Activated naive CD4-positive, alpha-beta T cell treated with anti-CD3 and anti-CD28 coated beads, Interleukin-2, amount 50 U/mL, for 72 hours (primary cell): Measurements from ENCODE around the gene BCL11A. TPM values are rescaled to one million over a fixed set of nuclear protein-coding genes. Genes with fewer than 3 reads are reported as not detected.

ENCODE experiments used
- ATAC-seq, 2 donors: fragments of 150-1000 bp; cut with Tn5 transposase; 2 replicates each; pipeline ENCODE4 v1.10.0; 2021; ENCODE audit warnings: mild to moderate bottlenecking in 2 of 2, moderate library complexity in 2 of 2
- DNase-seq, 2 donors: peaks; one replicate each; pipeline ENCODE4 v3.0.0; 2021 to 2022; ENCODE audit warnings: low spot score in 2 of 2
- H3K27ac Mint-ChIP-seq, 2 donors: one replicate each; pipeline ENCODE4 v1.8.0; 2022; ENCODE audit warnings: mild to moderate bottlenecking in 2 of 2, mixed read lengths in 2 of 2
- H3K36me3 Mint-ChIP-seq, 2 donors: one replicate each; pipeline ENCODE4 v1.8.0; 2022; ENCODE audit warnings: mixed read lengths in 2 of 2
- H3K9me3 Mint-ChIP-seq, 2 donors: one replicate each; pipeline ENCODE4 v1.8.0; 2022; ENCODE audit warnings: mixed read lengths in 2 of 2
- total RNA-seq, 2 donors: library from RNA; stranded (reverse); gene quantifications; one replicate each; pipeline ENCODE4 v1.2.3, GENCODE V29; 2022

The BCL11A gene
- total RNA-seq, 2 donors from 2014 or later = 0.05 to 0.25 TPM

DNA sequence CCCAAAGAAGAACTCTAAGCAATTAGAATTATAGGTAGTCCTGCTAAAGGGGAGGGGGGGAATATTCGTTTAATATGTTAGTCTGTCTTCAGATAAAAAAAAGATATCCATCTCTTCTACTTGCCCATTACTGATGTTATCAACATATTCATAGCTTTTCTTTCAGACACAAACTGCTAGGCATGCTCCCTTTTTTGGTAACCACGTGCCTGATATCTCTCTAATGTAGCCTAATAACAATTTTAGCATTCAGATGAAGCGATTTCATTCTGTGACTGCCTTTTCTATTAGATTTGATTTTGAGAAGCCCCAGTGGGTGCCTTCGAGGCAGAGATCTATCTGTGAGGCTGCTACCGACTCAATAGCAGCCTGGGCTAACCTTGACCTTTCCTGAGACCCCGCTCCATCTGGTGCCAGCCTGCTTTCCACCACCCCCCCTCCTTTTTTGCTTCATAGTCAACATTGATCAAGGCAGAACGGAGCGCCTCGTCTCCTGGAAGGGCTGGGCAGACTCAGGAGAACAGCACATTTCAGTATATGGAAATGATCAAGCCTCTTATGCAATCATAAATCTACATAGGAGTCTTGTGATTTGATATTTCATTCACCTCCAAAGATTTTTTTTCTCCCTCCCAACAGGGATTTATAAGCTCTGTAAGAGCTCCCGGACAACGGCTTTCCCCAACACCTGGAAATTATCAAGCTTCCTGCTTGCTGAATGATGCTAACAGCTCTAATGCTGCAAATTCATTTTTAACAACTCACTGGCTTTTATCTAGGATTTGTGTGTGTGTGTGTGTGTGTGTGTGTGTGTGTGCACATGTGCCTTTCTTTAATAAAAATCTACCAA is 14.7 kb upstream of the BCL11A start:
- ATAC-seq (no peak), DNase-seq (no peak)
- Mint-ChIP-seq H3K27ac (no peak overlapping the region), H3K36me3 (no peaks in the 10 kb centered on the region), H3K9me3 (no peaks in the 10 kb centered on the region)

DNA sequence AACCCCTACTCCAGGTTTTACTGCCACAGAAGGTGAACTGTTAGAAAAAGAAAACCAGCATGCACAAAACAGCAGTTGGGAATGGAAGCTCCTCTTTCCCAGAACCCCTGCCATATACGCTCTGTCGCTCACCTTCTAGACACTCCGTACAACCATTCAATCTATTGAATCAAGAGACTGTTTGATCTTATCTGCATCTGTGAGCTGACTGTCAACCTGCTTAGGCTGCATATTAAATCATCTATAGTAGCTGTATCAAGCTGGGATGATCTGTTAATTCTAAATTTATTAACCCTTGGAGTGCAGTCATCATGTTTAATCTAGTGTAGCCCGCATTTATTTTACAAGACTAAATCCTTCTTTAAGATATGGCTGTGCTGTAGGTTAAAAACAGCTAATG is 13.6 kb upstream of the BCL11A start:
- no peak for ATAC-seq
- Mint-ChIP-seq H3K9me3 (no peaks in the 10 kb centered on the region), H3K36me3 (no peaks in the 10 kb centered on the region), H3K27ac (no peak overlapping the region)
- no peak for DNase-seq

DNA sequence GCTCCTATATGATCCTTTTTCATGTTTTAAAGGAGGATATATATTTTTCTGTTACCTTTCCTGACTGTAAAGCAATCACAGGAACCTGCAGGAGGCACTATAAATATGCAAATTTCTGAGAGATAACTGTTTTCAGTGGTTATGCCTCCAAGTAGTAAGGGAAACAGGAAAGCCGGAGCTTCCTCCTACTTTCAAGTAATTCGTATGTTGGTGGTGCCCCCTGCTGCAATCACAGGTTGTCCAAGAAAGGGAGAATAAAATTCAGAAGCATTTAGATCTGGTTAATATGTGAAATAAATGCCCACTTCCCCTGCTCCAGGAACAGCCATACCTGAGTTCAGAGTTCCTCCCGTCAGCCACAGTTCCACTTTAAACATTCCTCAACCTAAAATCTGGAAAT is 12.0 kb upstream of the BCL11A start:
- Mint-ChIP-seq H3K27ac (no peak overlapping the region), H3K36me3 (no peaks in the 10 kb centered on the region), H3K9me3 (no peaks in the 10 kb centered on the region)
- ATAC-seq = no peak
- no peak for DNase-seq

DNA sequence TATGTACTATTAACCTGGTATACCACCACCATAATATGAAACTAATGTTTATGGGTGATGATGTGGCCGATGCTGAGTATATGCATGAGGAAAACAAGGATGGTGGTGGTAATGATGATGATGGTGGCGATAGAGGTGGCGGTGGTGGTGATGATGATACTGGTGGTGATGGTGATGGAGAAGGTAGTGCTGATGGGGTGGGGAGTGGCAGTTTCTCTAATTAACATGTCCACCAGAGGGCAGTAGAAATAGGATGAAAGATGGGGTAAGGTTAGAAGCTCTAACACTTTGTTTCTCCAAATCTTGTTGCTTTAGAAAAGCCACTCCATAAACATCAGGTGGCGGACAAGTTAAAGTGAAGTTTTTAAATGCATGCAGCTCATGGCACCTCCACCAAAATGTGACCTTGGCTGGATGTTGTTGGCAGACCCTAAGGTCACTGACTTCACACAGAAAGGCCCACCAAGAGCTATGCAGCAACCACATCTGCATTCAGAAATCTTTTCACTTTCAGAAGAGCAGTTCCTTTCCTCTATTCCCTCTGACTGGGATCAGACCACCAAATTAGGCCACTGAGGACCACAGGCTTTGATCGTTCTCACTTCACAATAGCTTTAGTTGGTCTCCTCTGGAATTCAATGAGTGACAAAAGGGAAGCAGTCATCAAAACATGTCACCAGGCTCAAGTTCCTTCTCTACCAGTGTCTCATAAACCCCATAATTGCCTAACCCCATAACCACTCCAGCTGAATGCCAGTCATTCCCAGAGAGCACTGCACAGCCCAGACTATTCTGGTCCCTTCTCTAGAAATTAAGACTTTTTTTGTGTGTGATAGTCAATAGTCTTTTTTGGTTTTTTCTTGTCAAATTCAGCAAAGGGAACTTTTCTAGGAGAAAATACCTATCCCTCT is 7.5 kb upstream of the BCL11A start:
- Mint-ChIP-seq H3K36me3 (peaks cover 0 to 4% of the 10 kb centered on the region in 2 donors), H3K9me3 (no peaks in the 10 kb centered on the region), H3K27ac (no peak overlapping the region)
- peak; percentile 51 to 80 for ATAC-seq
- DNase-seq = no peak

DNA sequence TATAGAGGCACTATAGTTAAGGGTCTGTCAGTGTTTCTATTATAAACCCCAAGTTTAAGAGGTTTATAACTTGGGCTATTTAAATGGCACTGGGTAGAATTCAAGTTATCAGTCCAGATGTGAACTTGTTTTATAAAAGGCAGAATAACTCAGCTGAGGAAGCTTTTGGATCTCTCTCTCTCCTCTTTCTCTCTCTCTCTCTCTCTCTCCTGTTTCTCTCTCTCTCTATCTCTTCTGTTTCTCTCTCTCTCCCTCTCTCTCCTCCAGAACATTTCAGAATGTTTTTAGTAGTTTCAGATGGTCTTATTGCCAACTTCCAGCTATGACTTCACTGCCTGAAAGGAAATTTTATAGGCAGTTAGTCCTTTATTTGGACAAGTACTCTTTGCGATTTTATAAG is 6.4 kb upstream of the BCL11A start:
- Mint-ChIP-seq H3K36me3 (peaks cover 0 to 4% of the 10 kb centered on the region in 2 donors), H3K9me3 (no peaks in the 10 kb centered on the region), H3K27ac (no peak overlapping the region)
- DNase-seq (no peak), ATAC-seq (no peak)

DNA sequence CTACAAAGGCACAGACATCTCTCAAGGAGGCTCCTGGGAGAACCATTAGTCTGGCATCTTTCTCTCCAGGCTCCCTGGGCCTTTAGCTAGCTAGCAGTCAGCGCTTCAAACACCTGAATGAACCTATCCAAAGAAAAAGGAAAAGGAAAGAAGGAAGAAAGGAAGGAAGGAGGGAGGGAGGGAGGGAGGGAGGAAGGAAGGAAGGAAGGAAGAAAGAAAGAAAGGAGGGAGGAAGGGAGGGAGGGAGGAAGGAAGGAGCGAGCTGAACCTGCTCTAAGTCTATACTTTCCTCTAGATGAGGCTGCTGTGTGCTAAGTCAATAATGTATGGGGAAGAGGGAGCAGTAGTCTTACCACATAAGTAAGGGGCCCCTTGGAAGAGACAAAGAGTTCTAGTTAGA is 5.1 kb upstream of the BCL11A start:
- no peak overlapping the region for H3K27ac Mint-ChIP-seq
- no peak for ATAC-seq
- peaks cover 0 to 4% of the 10 kb centered on the region in 2 donors for H3K36me3 Mint-ChIP-seq
- no peak for DNase-seq
- H3K9me3 Mint-ChIP-seq = no peaks in the 10 kb centered on the region

DNA sequence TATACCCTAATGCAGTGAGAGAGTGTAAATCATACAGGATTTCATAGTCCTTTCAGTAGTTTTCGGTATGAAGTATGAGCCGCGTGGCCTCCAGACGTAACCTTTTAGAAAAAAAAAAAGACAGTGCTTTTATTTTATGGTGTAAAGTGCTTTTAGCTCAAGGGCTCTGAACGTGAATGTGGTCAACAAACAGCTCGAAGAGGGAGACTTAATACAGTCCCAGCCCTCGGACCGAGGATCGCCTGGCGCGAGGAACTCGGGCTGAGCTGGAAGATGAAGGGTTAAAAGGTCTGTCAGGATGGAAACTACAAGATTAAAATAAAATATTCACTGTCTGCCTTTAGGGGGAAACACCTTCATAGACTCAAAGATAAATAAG is 4.0 kb upstream of the BCL11A start:
- no peak for ATAC-seq
- peak overlapping the region in 1 of 2 donors; percentile 56 for H3K27ac Mint-ChIP-seq
- H3K36me3 Mint-ChIP-seq = peaks cover 0 to 4% of the 10 kb centered on the region in 2 donors

DNA sequence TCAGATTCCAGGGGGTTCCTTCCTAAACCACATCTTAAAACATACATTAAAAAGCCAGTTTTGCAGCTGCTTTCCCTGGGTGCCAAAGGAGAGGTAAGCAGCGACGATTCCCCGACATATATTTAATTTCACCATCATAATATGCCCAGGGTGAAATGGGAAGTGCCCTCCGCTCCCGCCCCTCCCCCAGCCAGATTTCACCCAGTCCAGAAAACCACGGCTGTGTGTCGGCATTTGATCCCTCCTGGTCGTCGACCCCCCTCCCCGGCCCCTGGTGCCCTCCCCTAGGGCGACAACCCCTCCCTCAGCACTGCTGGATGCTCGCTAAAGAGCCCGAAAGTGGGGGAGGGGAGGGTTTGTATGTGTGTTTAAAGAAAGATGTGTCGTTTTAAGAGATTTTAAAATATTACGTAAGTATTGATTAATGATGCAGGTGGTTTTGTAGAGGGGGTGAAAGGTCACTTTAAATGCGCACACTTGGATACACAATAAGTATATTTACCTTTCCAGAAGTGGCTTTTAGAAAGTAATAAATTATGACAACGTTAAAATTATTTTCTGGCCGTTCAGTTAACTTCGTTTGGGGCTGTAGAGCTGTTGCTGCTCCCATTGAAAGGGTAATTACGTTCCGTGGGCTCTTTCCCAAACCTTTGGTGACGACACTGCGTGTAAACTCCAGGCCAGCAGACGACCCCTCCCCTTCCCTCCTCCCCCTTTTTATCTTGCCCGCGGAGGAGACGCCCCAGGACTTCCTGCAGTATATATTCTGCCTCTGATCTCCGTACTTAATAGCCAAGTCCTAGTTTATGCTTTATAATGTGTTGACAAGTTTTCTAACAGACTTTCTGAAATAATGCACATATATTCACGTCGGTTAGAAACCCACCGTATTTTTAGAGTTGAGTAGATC is 3.4 kb upstream of the BCL11A start:
- Mint-ChIP-seq H3K27ac (peak overlapping the region in 1 of 2 donors; percentile 56), H3K36me3 (peaks cover 0 to 4% of the 10 kb centered on the region in 2 donors), H3K9me3 (no peaks in the 10 kb centered on the region)
- ATAC-seq = no peak
- no peak for DNase-seq

More for the DNA sequence above, 4.0 kb upstream of the BCL11A start:
- no peak for DNase-seq
- H3K9me3 Mint-ChIP-seq = no peaks in the 10 kb centered on the region

DNA sequence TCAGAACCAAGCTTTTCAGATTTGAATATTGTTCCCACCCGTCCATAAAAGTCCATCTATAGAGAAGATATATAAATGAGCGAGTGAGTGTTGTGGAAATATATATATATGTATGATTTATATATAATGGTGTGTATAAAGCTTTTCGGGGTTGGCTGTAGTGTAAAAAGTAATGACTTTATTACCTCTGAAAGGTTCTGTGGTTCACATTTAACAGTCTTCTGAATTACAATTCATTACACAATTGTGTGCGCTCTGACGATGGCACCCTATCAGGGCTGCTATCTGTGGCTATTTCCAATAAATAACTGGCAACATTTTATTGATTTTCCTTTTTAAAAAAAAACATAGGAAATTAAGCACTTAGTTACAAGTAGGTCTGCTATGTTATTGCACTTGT is 2.7 kb upstream of the BCL11A start:
- no peak for DNase-seq
- Mint-ChIP-seq H3K27ac (no peak overlapping the region), H3K36me3 (peaks cover 0 to 4% of the 10 kb centered on the region in 2 donors), H3K9me3 (no peaks in the 10 kb centered on the region)
- no peak for ATAC-seq

DNA sequence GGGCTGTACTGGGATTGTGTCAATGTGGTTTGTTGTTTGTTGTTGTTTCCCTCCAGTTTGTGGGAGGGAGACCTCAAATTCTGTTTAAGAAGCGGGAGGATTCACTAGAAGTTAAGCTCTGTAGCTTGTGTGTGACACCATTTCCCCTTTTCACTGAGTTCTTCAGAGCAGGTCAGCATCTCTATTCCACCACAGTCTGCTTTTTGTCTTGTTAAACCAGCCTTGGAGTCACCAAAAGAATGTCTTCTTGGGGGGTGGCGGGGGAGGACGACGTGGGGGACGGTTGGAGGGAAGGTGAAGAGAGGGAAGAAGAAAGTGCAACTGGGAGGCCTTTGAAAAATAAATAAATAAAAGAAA is 2.3 kb upstream of the BCL11A start:
- peak overlapping the region in 1 of 2 donors; percentile 92 for H3K27ac Mint-ChIP-seq
- H3K9me3 Mint-ChIP-seq = no peaks in the 10 kb centered on the region
- ATAC-seq (no peak), DNase-seq (no peak)
- H3K36me3 Mint-ChIP-seq = peaks cover 0 to 4% of the 10 kb centered on the region in 2 donors

DNA sequence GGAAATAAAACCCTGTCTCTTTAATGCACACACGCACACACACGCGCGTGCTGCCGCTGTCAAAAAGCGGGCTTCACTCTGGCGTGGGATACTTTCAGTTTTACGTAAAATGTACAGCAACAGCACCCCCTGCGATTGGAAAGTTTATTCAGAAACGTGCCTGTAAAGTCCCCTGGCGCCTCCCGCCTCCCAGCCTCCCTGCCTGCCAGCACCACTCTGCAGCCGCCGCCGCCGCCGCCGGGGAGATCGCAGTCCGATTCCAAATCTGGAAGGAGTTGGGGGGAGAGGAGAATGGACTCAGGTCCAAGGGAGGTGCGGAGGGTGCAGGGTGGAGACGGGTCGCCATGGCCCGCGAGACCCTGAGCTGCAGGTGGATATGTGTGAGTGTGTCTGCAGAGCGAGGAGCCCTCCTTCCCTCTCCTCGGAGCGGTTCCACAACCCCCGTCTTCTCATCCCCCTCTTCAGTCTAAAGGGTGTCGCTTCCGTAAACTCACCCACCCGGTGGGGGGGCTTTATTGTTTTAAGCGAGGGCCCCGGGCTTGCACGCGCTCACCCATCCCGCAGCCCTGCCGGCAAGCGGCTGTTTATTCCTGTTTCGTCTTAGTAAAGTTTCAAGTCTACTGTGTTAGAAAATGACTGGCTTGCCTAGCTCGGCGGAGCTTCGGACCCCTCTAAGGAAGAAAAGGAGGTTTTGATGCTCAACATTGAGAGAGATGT is 1.8 kb upstream of the BCL11A start:
- no peaks in the 10 kb centered on the region for H3K9me3 Mint-ChIP-seq
- DNase-seq = peak in 1 of 2 donors; percentile 55
- peaks cover 0 to 4% of the 10 kb centered on the region in 2 donors for H3K36me3 Mint-ChIP-seq
- H3K27ac Mint-ChIP-seq = peak overlapping the region in 1 of 2 donors; percentile 92
- ATAC-seq = peak; percentile 40 to 59

DNA sequence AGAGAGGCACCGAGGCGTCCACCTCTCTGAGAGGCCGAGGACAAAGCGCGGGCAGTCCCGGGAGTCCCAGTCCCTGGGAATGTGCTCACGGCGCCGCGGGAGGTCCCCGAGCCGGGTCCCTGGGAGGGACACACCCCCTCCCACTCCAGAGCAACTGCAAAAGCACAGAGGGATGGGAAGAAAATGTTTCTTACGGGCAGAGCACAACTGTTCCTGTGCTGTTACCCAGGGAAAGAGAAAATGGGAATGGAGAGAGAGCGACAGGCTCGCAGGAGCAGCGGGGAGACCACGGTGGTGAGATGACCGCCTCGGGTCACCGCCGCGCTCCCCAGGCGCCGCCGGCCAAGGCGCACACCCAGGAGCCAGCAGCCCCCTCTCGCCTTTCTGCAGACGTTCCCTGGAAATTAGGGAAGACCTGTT is 1.2 kb upstream of the BCL11A start:
- DNase-seq = no peak
- H3K36me3 Mint-ChIP-seq = peaks cover 0 to 4% of the 10 kb centered on the region in 2 donors
- ATAC-seq = peak in 1 of 2 donors; percentile 1
- no peaks in the 10 kb centered on the region for H3K9me3 Mint-ChIP-seq
- no peak overlapping the region for H3K27ac Mint-ChIP-seq

DNA sequence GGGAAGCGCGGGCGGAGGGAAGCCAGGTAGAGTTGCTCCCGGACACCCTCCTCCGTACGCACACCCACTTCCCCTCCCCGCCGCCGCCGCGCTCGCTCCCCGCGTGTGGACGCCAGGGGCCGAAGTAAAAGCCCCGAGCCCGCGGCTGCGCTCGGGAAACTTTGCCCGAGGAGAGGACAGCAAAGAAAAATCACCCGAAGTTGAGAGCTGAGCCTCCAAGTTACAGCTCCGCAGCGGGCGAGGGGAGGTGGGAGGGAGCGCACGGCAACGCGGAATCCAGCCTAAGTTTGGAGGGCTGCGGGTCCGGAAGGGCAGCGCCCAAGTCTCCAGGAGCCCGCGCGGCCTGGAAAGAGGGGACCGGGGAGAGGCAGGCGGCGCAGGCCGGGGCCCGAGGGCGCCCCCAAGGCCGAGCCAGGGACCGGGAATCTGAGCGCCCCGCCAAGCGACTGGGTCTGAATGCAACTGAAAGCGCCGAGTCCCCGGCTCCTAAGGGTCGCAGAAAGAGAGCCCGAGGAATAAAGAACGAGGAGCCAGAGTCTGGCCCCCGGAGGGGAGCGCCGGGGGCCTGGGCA is 706 bp upstream of the BCL11A start:
- Mint-ChIP-seq H3K9me3 (no peaks in the 10 kb centered on the region), H3K27ac (no peak overlapping the region), H3K36me3 (peaks cover 0 to 4% of the 10 kb centered on the region in 2 donors)
- ATAC-seq (peak in 1 of 2 donors; percentile 12), DNase-seq (peak in 1 of 2 donors; percentile 23)

DNA sequence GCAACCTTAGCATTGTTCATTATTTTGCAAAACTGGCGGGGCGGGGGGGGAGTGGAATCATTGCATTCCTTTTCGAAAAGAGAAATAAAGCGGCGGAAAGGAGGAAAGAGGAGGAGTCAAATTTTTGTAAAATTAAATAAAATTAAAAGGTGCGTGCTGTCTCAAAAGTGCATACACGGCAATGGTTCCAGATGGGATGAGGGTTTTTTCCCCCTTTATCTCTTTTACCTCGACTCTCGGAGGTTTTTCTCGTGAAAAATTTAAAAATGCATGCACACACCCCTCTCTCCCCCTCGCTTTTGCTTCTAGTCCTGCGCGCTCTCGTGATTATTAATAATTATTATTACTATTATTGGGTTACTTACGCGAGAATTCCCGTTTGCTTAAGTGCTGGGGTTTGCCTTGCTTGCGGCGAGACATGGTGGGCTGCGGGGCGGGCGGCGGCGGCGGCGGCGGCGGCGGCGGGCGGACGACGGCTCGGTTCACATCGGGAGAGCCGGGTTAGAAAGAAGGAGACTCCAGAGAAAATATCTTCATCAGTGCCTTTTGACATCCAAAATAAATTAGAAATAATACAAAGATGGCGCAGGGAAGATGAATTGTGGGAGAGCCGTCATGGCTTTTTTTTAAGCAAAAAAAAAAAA is 481 bp downstream of the BCL11A start:
- DNase-seq = no peak
- peaks cover 0 to 4% of the 10 kb centered on the region in 2 donors for H3K36me3 Mint-ChIP-seq
- no peaks in the 10 kb centered on the region for H3K9me3 Mint-ChIP-seq
- no peak for ATAC-seq
- no peak overlapping the region for H3K27ac Mint-ChIP-seq
